Measurements from ENCODE around the gene CAMK1D.

The CAMK1D gene

DNA sequence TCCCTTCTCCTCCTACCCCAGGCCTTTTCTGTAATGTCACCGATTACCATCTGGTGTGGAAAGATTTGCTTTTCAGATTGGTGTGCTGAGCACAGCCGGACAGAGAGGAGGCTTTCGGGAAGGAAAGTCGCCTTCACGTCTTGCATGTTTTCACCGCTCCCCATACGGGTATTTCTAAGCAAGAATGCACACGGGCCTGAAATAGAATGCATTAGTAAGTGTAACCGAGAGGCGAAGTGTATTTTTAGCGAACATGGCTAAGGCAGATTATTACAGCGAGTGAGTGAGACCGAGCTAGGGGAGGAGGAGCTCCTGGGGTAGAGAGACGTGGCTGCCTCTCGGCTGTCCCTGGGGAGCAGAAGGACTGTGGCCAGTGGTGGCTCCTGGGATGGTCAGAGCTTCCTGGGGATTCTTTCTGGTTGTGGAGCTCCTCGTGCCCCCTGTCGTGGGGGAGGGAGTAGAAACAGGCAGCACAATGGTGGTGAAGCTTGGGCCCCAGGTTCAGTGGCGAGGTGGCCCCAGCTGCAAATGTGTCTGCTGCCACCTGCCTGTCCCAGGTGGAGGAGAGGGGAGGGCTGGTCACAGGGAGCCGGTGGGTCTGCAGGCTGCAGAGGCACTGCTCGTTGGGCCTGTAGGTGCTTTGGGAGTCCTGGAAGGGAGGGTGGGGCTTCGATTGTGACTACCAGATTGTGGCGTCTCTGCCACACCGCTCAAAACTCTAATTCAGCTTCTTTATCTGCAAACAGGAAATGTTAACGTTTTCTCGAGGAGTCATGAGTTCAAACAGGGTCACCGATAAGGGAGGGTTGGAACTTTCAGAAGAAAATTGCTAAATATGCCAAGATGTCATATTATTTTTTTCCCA is 135.8 kb downstream of the CAMK1D start:
- TF ChIP-seq GLIS3 (CRISPR knock-in tag; IDR thresholded peaks at IDR 0.05) (no peak), SNAI2 (CRISPR knock-in tag; IDR thresholded peaks at IDR 0.05) (no peak), ESRRG (CRISPR knock-in tag; IDR thresholded peaks at IDR 0.05) (no peak), ZFP3 (CRISPR knock-in tag; IDR thresholded peaks at IDR 0.05) (no peak), OSR1 (CRISPR knock-in tag; IDR thresholded peaks at IDR 0.05) (no peak)
- TF ChIP-seq, protein P1, sequence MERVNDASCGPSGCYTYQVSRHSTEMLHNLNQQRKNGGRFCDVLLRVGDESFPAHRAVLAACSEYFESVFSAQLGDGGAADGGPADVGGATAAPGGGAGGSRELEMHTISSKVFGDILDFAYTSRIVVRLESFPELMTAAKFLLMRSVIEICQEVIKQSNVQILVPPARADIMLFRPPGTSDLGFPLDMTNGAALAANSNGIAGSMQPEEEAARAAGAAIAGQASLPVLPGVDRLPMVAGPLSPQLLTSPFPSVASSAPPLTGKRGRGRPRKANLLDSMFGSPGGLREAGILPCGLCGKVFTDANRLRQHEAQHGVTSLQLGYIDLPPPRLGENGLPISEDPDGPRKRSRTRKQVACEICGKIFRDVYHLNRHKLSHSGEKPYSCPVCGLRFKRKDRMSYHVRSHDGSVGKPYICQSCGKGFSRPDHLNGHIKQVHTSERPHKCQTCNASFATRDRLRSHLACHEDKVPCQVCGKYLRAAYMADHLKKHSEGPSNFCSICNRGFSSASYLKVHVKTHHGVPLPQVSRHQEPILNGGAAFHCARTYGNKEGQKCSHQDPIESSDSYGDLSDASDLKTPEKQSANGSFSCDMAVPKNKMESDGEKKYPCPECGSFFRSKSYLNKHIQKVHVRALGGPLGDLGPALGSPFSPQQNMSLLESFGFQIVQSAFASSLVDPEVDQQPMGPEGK (CRISPR knock-in tag; IDR thresholded peaks at IDR 0.05; ENCODE audit: borderline replicate concordance): no peak
- ATAC-seq: no peak

DNA sequence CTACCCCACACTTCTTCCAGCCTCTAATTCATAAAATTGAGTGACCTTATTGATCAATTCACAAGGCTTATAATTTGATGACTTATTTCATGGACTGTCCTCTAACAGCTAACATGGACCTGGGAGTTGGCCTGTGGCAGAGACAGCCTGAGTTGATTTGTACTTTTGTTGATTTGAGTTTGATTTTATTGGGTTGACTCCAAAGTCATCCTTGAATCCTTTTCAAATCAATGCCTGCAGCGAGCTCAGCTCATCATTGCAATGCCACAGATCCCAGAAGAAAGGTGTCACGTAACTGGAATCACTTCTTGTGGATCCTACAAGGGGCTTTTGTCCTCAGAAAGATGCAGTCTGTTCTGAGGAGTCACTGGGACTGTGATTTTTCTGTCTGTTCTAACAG is 138.0 kb downstream of the CAMK1D start:
- no peak for TF ChIP-seq ARNTL (CRISPR knock-in tag; IDR thresholded peaks at IDR 0.05; ENCODE audit: borderline replicate concordance, low read depth)
- TF ChIP-seq ESRRG (CRISPR knock-in tag; IDR thresholded peaks at IDR 0.05): no peak
- TF ChIP-seq ISL1 (CRISPR knock-in tag; IDR thresholded peaks at IDR 0.05): no peak
- TF ChIP-seq ZNF8 (CRISPR knock-in tag; IDR thresholded peaks at IDR 0.05): no peak
- TF ChIP-seq BACH2 (CRISPR knock-in tag; IDR thresholded peaks at IDR 0.05; ENCODE audit: borderline replicate concordance): no peak
- no peak for TF ChIP-seq RARB (CRISPR knock-in tag; IDR thresholded peaks at IDR 0.05)
- no peak for TF ChIP-seq TCF4 (CRISPR knock-in tag; IDR thresholded peaks at IDR 0.05; ENCODE audit: borderline replicate concordance)
- TF ChIP-seq, protein P2, sequence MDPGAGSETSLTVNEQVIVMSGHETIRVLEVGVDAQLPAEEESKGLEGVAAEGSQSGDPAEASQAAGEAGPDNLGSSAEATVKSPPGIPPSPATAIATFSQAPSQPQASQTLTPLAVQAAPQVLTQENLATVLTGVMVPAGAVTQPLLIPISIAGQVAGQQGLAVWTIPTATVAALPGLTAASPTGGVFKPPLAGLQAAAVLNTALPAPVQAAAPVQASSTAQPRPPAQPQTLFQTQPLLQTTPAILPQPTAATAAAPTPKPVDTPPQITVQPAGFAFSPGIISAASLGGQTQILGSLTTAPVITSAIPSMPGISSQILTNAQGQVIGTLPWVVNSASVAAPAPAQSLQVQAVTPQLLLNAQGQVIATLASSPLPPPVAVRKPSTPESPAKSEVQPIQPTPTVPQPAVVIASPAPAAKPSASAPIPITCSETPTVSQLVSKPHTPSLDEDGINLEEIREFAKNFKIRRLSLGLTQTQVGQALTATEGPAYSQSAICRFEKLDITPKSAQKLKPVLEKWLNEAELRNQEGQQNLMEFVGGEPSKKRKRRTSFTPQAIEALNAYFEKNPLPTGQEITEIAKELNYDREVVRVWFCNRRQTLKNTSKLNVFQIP (CRISPR knock-in tag; IDR thresholded peaks at IDR 0.05; ENCODE audit: borderline replicate concordance, low read depth): no peak
- TF ChIP-seq, protein P1 (CRISPR knock-in tag; IDR thresholded peaks at IDR 0.05; ENCODE audit: borderline replicate concordance): no peak
- no peak for TF ChIP-seq ZNF70 (CRISPR knock-in tag; IDR thresholded peaks at IDR 0.05)
- TF ChIP-seq SNAI2 (CRISPR knock-in tag; IDR thresholded peaks at IDR 0.05): no peak
- no peak for TF ChIP-seq OSR1 (CRISPR knock-in tag; IDR thresholded peaks at IDR 0.05)
- TF ChIP-seq ZFP30 (CRISPR knock-in tag; IDR thresholded peaks at IDR 0.05): no peak
- no peak for TF ChIP-seq ZC3H10 (CRISPR knock-in tag; IDR thresholded peaks at IDR 0.05)
- no peak for TF ChIP-seq GLIS3 (CRISPR knock-in tag; IDR thresholded peaks at IDR 0.05)
- TF ChIP-seq, protein P3, sequence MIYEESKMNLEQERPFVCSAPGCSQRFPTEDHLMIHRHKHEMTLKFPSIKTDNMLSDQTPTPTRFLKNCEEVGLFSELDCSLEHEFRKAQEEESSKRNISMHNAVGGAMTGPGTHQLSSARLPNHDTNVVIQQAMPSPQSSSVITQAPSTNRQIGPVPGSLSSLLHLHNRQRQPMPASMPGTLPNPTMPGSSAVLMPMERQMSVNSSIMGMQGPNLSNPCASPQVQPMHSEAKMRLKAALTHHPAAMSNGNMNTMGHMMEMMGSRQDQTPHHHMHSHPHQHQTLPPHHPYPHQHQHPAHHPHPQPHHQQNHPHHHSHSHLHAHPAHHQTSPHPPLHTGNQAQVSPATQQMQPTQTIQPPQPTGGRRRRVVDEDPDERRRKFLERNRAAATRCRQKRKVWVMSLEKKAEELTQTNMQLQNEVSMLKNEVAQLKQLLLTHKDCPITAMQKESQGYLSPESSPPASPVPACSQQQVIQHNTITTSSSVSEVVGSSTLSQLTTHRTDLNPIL (CRISPR knock-in tag; IDR thresholded peaks at IDR 0.05; ENCODE audit: low read depth): no peak
- ATAC-seq: no peak

DNA sequence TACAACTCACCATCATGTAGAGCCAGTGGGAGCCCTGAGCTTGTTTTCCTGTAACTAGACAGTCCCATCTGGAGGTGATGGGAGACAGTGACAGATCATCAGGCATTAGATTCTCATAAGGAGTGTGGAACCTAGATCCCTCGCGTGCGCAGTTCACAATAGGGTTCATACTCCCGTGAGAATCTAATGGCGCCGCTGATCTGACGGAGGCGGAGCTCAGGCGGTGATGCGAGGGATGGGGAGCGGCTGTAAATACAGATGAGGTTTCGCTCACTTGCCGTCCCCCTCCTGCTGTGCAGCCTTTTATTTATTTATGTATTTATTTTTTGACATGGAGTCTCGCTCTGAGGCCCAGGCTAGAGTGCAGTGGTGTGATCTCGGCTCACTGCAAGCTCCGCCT is 139.3 kb downstream of the CAMK1D start:
- TF ChIP-seq ZNF8 (CRISPR knock-in tag; IDR thresholded peaks at IDR 0.05) (no peak), ISL1 (CRISPR knock-in tag; IDR thresholded peaks at IDR 0.05) (no peak), ZNF565 (CRISPR knock-in tag; conservative IDR thresholded peaks at IDR 0.05; ENCODE audit: low read depth) (no peak), BACH2 (CRISPR knock-in tag; IDR thresholded peaks at IDR 0.05; ENCODE audit: borderline replicate concordance) (no peak), ZFP3 (CRISPR knock-in tag; IDR thresholded peaks at IDR 0.05) (no peak), ARNTL (CRISPR knock-in tag; IDR thresholded peaks at IDR 0.05; ENCODE audit: borderline replicate concordance, low read depth) (no peak), TOX (CRISPR knock-in tag; IDR thresholded peaks at IDR 0.05; ENCODE audit: borderline replicate concordance) (no peak)
- TF ChIP-seq, protein P4, sequence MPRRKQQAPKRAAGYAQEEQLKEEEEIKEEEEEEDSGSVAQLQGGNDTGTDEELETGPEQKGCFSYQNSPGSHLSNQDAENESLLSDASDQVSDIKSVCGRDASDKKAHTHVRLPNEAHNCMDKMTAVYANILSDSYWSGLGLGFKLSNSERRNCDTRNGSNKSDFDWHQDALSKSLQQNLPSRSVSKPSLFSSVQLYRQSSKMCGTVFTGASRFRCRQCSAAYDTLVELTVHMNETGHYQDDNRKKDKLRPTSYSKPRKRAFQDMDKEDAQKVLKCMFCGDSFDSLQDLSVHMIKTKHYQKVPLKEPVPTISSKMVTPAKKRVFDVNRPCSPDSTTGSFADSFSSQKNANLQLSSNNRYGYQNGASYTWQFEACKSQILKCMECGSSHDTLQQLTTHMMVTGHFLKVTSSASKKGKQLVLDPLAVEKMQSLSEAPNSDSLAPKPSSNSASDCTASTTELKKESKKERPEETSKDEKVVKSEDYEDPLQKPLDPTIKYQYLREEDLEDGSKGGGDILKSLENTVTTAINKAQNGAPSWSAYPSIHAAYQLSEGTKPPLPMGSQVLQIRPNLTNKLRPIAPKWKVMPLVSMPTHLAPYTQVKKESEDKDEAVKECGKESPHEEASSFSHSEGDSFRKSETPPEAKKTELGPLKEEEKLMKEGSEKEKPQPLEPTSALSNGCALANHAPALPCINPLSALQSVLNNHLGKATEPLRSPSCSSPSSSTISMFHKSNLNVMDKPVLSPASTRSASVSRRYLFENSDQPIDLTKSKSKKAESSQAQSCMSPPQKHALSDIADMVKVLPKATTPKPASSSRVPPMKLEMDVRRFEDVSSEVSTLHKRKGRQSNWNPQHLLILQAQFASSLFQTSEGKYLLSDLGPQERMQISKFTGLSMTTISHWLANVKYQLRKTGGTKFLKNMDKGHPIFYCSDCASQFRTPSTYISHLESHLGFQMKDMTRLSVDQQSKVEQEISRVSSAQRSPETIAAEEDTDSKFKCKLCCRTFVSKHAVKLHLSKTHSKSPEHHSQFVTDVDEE (CRISPR knock-in tag; IDR thresholded peaks at IDR 0.05): no peak
- TF ChIP-seq, protein P2 (CRISPR knock-in tag; IDR thresholded peaks at IDR 0.05; ENCODE audit: borderline replicate concordance, low read depth): no peak
- ATAC-seq: no peak

Data from SK-N-SH treated with all-trans-retinoic acid at 6 μM for 48 hours (cell line).